Measurements from ENCODE around the gene CD68.

CD68 gene

DNA sequence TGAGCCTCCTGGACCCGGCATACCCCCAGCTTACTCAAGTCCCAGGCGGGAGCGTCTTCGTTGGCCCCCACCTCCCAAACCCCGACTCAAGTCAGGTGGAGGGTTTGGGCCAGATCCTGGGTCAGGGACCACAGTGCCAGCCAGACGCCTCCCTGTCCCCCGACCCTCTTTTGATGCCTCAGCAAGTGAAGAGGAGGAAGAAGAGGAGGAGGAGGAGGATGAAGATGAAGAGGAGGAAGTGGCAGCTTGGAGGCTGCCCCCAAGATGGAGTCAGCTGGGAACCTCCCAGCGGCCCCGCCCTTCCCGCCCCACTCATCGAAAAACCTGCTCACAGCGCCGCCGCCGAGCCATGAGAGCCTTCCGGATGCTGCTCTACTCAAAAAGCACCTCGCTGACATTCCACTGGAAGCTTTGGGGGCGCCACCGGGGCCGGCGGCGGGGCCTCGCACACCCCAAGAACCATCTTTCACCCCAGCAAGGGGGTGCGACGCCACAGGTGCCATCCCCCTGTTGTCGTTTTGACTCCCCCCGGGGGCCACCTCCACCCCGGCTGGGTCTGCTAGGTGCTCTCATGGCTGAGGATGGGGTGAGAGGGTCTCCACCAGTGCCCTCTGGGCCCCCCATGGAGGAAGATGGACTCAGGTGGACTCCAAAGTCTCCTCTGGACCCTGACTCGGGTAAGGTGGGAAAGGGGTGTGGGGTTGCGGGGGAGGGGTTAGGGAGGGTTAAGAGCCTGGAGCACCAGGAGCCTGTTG is 16.1 kb upstream of the CD68 start:
- DNase-seq (ENCODE audit: low read depth), result no peak
- H3K4me3 ChIP-seq (ENCODE audit: low read depth, low read length), result peak overlapping the region; percentile 88
- TF ChIP-seq POLR2A (IDR thresholded peaks at IDR 0.05; ENCODE audit: extremely low read depth, insufficient read length), result no peak
- TF ChIP-seq, protein P1, sequence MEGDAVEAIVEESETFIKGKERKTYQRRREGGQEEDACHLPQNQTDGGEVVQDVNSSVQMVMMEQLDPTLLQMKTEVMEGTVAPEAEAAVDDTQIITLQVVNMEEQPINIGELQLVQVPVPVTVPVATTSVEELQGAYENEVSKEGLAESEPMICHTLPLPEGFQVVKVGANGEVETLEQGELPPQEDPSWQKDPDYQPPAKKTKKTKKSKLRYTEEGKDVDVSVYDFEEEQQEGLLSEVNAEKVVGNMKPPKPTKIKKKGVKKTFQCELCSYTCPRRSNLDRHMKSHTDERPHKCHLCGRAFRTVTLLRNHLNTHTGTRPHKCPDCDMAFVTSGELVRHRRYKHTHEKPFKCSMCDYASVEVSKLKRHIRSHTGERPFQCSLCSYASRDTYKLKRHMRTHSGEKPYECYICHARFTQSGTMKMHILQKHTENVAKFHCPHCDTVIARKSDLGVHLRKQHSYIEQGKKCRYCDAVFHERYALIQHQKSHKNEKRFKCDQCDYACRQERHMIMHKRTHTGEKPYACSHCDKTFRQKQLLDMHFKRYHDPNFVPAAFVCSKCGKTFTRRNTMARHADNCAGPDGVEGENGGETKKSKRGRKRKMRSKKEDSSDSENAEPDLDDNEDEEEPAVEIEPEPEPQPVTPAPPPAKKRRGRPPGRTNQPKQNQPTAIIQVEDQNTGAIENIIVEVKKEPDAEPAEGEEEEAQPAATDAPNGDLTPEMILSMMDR (IDR thresholded peaks at IDR 0.05; ENCODE audit: low read depth, low read length), result no peak
- no peak for TF ChIP-seq MAX (IDR thresholded peaks at IDR 0.05; ENCODE audit: low read depth, low read length)

- no peak for DNase-seq (ENCODE audit: low read depth)
- TF ChIP-seq POLR2A (IDR thresholded peaks at IDR 0.05; ENCODE audit: extremely low read depth, insufficient read length), result no peak
- H3K4me3 ChIP-seq (ENCODE audit: low read depth, low read length), result no peak overlapping the region
These were observed 9.9 kb upstream of the CD68 start for GRCh38 chr17:7569571-7569970.

- no peak for DNase-seq (ENCODE audit: low read depth)
- TF ChIP-seq POLR2A (IDR thresholded peaks at IDR 0.05; ENCODE audit: extremely low read depth, insufficient read length) (no peak), MYC (IDR thresholded peaks at IDR 0.05; ENCODE audit: low read depth, low read length) (no peak), MAX (IDR thresholded peaks at IDR 0.05; ENCODE audit: low read depth, low read length) (no peak)
- TF ChIP-seq, protein P1 (IDR thresholded peaks at IDR 0.05; ENCODE audit: low read depth, low read length), result no peak
- no peak overlapping the region for H3K4me3 ChIP-seq (ENCODE audit: low read depth, low read length)
These were observed 9.1 kb upstream of the CD68 start for GRCh38 chr17:7570351-7570750.

- DNase-seq (ENCODE audit: low read depth), result no peak
- H3K4me3 ChIP-seq (ENCODE audit: low read depth, low read length), result peak overlapping the region; percentile 73
- TF ChIP-seq MYC (IDR thresholded peaks at IDR 0.05; ENCODE audit: low read depth, low read length) (peak; percentile 100), MAX (IDR thresholded peaks at IDR 0.05; ENCODE audit: low read depth, low read length) (peak; percentile 99), POLR2A (IDR thresholded peaks at IDR 0.05; ENCODE audit: extremely low read depth, insufficient read length) (no peak)
- TF ChIP-seq, protein P1 (IDR thresholded peaks at IDR 0.05; ENCODE audit: low read depth, low read length), result no peak
These were observed 7.2 kb upstream of the CD68 start for GRCh38 chr17:7572338-7572587.

- DNase-seq (ENCODE audit: low read depth), result peak; percentile 97
- peak overlapping the region; percentile 99 for H3K4me3 ChIP-seq (ENCODE audit: low read depth, low read length)
- TF ChIP-seq MYC (IDR thresholded peaks at IDR 0.05; ENCODE audit: low read depth, low read length) (no peak), POLR2A (IDR thresholded peaks at IDR 0.05; ENCODE audit: extremely low read depth, insufficient read length) (peak; percentile 94), MAX (IDR thresholded peaks at IDR 0.05; ENCODE audit: low read depth, low read length) (no peak)
- TF ChIP-seq, protein P1 (IDR thresholded peaks at IDR 0.05; ENCODE audit: low read depth, low read length), result no peak
These were observed 6.7 kb upstream of the CD68 start for GRCh38 chr17:7572588-7573323.

DNA sequence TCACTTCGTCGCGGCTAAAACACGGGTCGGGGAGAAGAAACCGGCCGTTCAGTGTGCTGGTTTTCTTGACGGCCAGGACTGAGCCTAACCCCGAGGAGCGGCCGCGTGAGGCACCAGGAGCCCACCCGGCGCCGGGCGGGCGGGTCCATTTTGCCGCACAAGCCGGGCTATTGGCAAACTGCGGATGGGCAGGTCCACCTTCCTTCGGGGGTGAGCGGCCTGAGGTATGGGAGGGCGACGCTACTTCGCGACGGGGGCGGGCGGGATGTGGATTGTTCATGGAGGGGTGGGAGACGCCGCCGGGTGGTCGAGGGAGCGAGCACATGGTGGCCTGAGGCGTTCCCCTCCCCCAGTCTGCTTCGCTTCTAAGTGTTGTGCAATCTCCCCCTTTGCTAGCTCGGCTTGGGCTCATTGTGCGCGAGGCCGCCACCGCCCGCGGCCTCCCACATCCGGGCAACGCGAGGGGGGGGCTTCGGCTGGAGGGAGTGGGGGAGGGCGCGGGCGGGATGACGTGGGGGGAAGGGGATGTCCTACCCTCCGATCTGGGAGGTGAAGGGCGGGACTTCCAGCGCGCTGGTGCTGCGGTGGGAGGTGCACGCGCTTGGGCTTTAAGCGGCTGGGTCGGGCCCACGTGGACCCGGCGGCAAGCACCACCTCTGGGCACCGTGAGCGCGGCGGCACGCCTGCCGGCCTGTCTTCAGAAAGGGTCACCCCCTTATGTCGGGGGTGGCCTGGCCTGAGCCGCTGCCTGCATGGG is 5.9 kb upstream of the CD68 start:
- DNase-seq (ENCODE audit: low read depth), result peak; percentile 94
- peak overlapping the region; percentile 99 for H3K4me3 ChIP-seq (ENCODE audit: low read depth, low read length)
- TF ChIP-seq MAX (IDR thresholded peaks at IDR 0.05; ENCODE audit: low read depth, low read length) (peak; percentile 83), MYC (IDR thresholded peaks at IDR 0.05; ENCODE audit: low read depth, low read length) (peak; percentile 100), POLR2A (IDR thresholded peaks at IDR 0.05; ENCODE audit: extremely low read depth, insufficient read length) (no peak)
- TF ChIP-seq, protein P1 (IDR thresholded peaks at IDR 0.05; ENCODE audit: low read depth, low read length), result no peak

Data from NB4 (cell line).